ENCODE results near the gene KRTAP25-1. TPM values are rescaled to one million over a fixed set of nuclear protein-coding genes. Genes with fewer than 3 reads are reported as not detected.

KRTAP25-1 gene
- total and polyA plus RNA-seq, 9 donors = not detected

GRCh38 chr21:30249936-30250335 is 39.4 kb downstream of the KRTAP25-1 start:
- TF ChIP-seq EP300 (IDR thresholded peaks at IDR 0.05) (no peak), CTCF (IDR thresholded peaks at IDR 0.05) (no peak)
- no peak overlapping the region for H3K27ac ChIP-seq
- H3K9me3 ChIP-seq = no peaks in the 10 kb centered on the region
- intact Hi-C loops (cut with DNase I) = no loop called here
- no peaks in the 10 kb centered on the region for H3K36me3 ChIP-seq
- DNase-seq = no peak
- H3K27me3 ChIP-seq = no peaks in the 10 kb centered on the region
- no peaks in the 10 kb centered on the region for H3K4me1 ChIP-seq (ENCODE audit: insufficient read depth)
- WGBS, 3 donors = 56 to 79% (median 74%) methylated on average over 3 of the region's 3 CpGs
- no peak overlapping the region for H3K4me3 ChIP-seq

- no peak for DNase-seq
- no peaks in the 10 kb centered on the region for H3K27me3 ChIP-seq
- no peaks in the 10 kb centered on the region for H3K9me3 ChIP-seq
- intact Hi-C loops (cut with DNase I) = no loop called here
- no peak for TF ChIP-seq EP300 (IDR thresholded peaks at IDR 0.05)
- TF ChIP-seq POLR2A (IDR thresholded peaks at IDR 0.05) = no peak
- TF ChIP-seq CTCF (IDR thresholded peaks at IDR 0.05) = no peak
- no peak overlapping the region for H3K27ac ChIP-seq
- no peaks in the 10 kb centered on the region for H3K36me3 ChIP-seq
- 78 to 87% (median 84%) methylated on average over 9 of the region's 9 CpGs for WGBS, 3 donors
- H3K4me1 ChIP-seq (ENCODE audit: insufficient read depth) = no peaks in the 10 kb centered on the region
- no peak overlapping the region for H3K4me3 ChIP-seq
Observed at GRCh38 chr21:30248844-30249243, 40.5 kb downstream of the KRTAP25-1 start.

- Histone ChIP-seq H3K36me3 (no peaks in the 10 kb centered on the region), H3K4me1 (ENCODE audit: insufficient read depth) (no peaks in the 10 kb centered on the region), H3K27ac (no peak overlapping the region), H3K9me3 (no peaks in the 10 kb centered on the region), H3K27me3 (no peaks in the 10 kb centered on the region), H3K4me3 (no peak overlapping the region)
- intact Hi-C loops (cut with DNase I) = no loop called here
- TF ChIP-seq EP300 (IDR thresholded peaks at IDR 0.05) (no peak), CTCF (IDR thresholded peaks at IDR 0.05) (no peak), POLR2A (IDR thresholded peaks at IDR 0.05) (no peak)
- DNase-seq = no peak
Observed at GRCh38 chr21:30245061-30245460, 44.3 kb downstream of the KRTAP25-1 start.

- H3K4me3 ChIP-seq = no peak overlapping the region
- no peaks in the 10 kb centered on the region for H3K4me1 ChIP-seq (ENCODE audit: insufficient read depth)
- no peak overlapping the region for H3K27ac ChIP-seq
- no peaks in the 10 kb centered on the region for H3K9me3 ChIP-seq
- H3K27me3 ChIP-seq = no peaks in the 10 kb centered on the region
- intact Hi-C loops (cut with DNase I) = no loop called here
- no peak for DNase-seq
- TF ChIP-seq POLR2A (IDR thresholded peaks at IDR 0.05) = no peak
- TF ChIP-seq EP300 (IDR thresholded peaks at IDR 0.05) = no peak
- no peak for TF ChIP-seq CTCF (IDR thresholded peaks at IDR 0.05)
- no peaks in the 10 kb centered on the region for H3K36me3 ChIP-seq
Observed at GRCh38 chr21:30243691-30244090, 45.6 kb downstream of the KRTAP25-1 start.

GRCh38 chr21:30240661-30241060 is 48.7 kb downstream of the KRTAP25-1 start:
- H3K9me3 ChIP-seq = no peaks in the 10 kb centered on the region
- H3K27ac ChIP-seq = no peak overlapping the region
- no peak overlapping the region for H3K4me3 ChIP-seq
- 72 to 78% (median 75%) methylated on average over 3 of the region's 3 CpGs for WGBS, 3 donors
- intact Hi-C loops (cut with DNase I) = no loop called here
- TF ChIP-seq POLR2A (IDR thresholded peaks at IDR 0.05) = no peak
- no peak for TF ChIP-seq CTCF (IDR thresholded peaks at IDR 0.05)
- TF ChIP-seq EP300 (IDR thresholded peaks at IDR 0.05) = no peak
- H3K36me3 ChIP-seq = no peaks in the 10 kb centered on the region
- H3K4me1 ChIP-seq (ENCODE audit: insufficient read depth) = no peaks in the 10 kb centered on the region
- DNase-seq = no peak
- H3K27me3 ChIP-seq = no peaks in the 10 kb centered on the region

All from ovary (tissue), 9 donors.